Testis (tissue), 2 donors: ENCODE data around the gene PRPH.

Experiments used
- POLR2A ChIP-seq: fragments of 450-650 bp; IDR thresholded peaks from one replicate; pipeline ENCODE4 v1.6.1; 2017; ENCODE audit warnings: antibody characterized with exemption, mild to moderate bottlenecking, moderate library complexity
- TF ChIP-seq, protein P1 (sequence below), 3 experiments: fragments of 450-650 bp in 2 of 3; fragments of 200-600 bp in 1 of 3; sonication (generic) in 1 of 3; IDR thresholded peaks; one replicate each; pipeline ENCODE4 v1.5.1; 2016 to 2019; ENCODE audit warnings: antibody characterized with exemption in 3 of 3, mild to moderate bottlenecking in 2 of 3, moderate library complexity in 1 of 3

DNA sequence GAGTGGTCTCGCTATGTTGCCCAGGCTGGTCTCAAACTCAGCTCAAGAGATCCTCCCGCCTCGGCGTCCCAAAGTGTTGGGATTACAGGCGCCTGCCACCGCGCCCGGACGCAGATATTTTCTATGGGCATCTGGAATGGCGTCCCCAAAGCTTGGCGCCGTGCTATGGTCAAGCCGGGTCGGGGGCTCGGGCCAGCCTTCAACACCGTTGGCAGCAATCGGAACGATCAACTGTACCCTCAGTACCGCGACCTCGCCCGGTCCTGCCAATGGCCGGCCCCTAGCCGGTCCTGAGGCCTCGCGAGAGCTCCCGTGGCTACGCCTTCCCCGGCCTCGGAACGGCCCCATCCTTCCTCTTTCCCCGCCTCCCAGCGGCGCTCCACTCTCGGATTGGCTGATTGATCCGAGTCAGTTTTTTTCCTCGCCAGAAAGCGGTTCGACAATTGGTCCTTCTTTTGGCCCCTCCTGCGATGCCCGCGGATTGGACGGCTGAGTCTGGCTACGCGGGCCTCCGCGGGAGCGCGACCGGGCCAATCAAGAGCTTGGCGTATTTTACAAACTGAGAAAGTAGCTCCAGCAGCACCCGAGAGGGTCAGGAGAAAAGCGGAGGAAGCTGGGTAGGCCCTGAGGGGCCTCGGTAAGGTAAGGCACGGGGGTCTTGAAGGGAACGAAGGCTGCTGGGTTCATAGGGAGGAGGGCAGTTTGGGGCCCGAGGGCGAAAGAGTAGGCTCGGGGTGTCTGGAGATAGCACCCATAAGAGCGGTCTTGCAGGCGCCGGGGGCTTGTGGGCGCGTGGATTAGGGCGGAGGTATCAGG lies 28.0 kb downstream of the PRPH start, which contains the start of gene TROAP:
- TF ChIP-seq POLR2A = peak; percentile 55
- TF ChIP-seq, protein P1, sequence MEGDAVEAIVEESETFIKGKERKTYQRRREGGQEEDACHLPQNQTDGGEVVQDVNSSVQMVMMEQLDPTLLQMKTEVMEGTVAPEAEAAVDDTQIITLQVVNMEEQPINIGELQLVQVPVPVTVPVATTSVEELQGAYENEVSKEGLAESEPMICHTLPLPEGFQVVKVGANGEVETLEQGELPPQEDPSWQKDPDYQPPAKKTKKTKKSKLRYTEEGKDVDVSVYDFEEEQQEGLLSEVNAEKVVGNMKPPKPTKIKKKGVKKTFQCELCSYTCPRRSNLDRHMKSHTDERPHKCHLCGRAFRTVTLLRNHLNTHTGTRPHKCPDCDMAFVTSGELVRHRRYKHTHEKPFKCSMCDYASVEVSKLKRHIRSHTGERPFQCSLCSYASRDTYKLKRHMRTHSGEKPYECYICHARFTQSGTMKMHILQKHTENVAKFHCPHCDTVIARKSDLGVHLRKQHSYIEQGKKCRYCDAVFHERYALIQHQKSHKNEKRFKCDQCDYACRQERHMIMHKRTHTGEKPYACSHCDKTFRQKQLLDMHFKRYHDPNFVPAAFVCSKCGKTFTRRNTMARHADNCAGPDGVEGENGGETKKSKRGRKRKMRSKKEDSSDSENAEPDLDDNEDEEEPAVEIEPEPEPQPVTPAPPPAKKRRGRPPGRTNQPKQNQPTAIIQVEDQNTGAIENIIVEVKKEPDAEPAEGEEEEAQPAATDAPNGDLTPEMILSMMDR (IDR thresholded peaks at IDR 0.05) = no peak
